ENCODE measurements around the gene CAMTA1. TPM values are rescaled to one million over a fixed set of nuclear protein-coding genes. Genes with fewer than 3 reads are reported as not detected.

CAMTA1 gene
- total RNA-seq, 6 donors from 2014 or later = 38.8 to 74.0 (median 46.1) TPM

DNA sequence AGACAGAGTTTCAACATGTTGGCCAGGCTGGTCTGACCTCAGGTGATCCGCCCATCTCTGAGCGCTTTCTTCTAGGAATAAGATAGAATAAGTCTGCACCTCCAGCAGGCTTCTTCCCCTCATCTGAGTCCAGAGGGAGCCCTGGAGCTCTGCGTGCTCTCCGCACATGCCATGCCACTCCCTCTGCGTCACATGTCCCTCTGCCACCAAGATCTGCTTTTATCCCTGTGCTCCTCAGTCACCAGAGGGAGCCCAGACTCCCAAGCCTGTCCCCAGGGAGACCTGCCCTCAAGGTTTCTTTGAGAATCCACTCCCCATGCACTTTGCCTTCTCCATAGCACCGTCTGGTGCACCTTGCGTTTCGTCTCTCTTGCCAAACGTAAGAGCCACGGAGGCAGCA lies 213.0 kb downstream of the CAMTA1 start:
- Histone ChIP-seq H3K27me3 (no peaks in the 10 kb centered on the region), H3K36me3 (no peaks in the 10 kb centered on the region), H3K4me3 (no peak overlapping the region), H3K9me3 (no peaks in the 10 kb centered on the region), H3K4me1 (no peaks in the 10 kb centered on the region), H3K27ac (no peak overlapping the region)
- TF ChIP-seq, protein P1, sequence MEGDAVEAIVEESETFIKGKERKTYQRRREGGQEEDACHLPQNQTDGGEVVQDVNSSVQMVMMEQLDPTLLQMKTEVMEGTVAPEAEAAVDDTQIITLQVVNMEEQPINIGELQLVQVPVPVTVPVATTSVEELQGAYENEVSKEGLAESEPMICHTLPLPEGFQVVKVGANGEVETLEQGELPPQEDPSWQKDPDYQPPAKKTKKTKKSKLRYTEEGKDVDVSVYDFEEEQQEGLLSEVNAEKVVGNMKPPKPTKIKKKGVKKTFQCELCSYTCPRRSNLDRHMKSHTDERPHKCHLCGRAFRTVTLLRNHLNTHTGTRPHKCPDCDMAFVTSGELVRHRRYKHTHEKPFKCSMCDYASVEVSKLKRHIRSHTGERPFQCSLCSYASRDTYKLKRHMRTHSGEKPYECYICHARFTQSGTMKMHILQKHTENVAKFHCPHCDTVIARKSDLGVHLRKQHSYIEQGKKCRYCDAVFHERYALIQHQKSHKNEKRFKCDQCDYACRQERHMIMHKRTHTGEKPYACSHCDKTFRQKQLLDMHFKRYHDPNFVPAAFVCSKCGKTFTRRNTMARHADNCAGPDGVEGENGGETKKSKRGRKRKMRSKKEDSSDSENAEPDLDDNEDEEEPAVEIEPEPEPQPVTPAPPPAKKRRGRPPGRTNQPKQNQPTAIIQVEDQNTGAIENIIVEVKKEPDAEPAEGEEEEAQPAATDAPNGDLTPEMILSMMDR (IDR thresholded peaks at IDR 0.05) = no peak
- TF ChIP-seq POLR2A (IDR thresholded peaks at IDR 0.05) (no peak), POLR2AphosphoS5 (IDR thresholded peaks at IDR 0.05) (no peak), EP300 (IDR thresholded peaks at IDR 0.05) (no peak)
- ATAC-seq (ENCODE audit: low FRiP score in 2 of 2) (no peak), DNase-seq (no peak)
- WGBS, 2 donors = 71 to 73% methylated on average over 10 of the region's 10 CpGs

DNA sequence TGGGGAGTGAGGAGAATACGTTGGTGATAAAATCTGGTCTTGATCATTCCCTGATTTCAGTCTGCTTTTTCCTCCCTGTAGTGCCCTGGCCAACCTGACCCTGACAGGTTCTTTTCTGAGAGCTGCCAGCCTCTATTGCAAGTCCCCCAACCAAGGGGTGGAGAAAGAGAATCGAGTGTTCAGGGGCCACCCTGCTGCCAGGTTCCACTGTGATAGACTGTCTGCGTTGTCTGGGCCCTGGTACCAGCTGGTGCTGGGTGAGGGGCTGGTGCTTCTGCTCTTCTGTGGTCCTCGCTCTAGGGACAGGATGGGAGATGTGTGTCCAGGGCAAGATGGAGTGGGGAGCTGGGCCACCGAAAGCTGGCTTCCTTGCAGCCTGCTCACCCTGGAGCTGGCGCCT lies 214.6 kb downstream of the CAMTA1 start:
- H3K9me3 ChIP-seq = no peaks in the 10 kb centered on the region
- DNase-seq = no peak

DNA sequence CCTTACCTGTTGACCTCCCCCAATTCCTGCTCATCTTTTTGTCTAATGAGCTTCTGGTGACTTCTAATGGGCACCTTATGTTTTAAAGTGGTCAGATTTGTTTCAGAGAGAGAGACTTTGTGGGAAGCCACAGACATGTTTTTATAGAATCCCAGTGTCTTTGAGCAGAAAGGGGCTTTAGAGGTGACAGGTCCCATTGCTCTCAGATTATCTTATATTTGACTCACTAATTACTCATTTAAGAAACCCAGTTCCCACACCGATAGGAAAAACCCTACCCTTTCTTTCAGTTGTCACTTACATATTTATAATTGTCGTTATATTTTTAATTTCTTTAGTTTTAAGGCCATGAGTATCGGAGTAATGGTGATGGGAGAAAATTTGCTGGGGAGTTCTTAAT lies 215.5 kb downstream of the CAMTA1 start:
- TF ChIP-seq EP300 (IDR thresholded peaks at IDR 0.05) (no peak), POLR2AphosphoS5 (IDR thresholded peaks at IDR 0.05) (no peak), POLR2A (IDR thresholded peaks at IDR 0.05) (no peak)
- TF ChIP-seq, protein P1 (IDR thresholded peaks at IDR 0.05) = no peak
- no peaks in the 10 kb centered on the region for H3K4me1 ChIP-seq
- no peaks in the 10 kb centered on the region for H3K9me3 ChIP-seq
- ATAC-seq (ENCODE audit: low FRiP score in 2 of 2) (no peak), DNase-seq (no peak)
- H3K4me3 ChIP-seq = no peak overlapping the region
- WGBS, 2 donors = 88 to 91% methylated on average over 3 of the region's 3 CpGs
- no peak overlapping the region for H3K27ac ChIP-seq
- H3K27me3 ChIP-seq = no peaks in the 10 kb centered on the region
- H3K36me3 ChIP-seq = no peaks in the 10 kb centered on the region

More for the DNA sequence above, 214.6 kb downstream of the CAMTA1 start:
- Histone ChIP-seq H3K27me3 (no peaks in the 10 kb centered on the region), H3K4me3 (no peak overlapping the region), H3K36me3 (no peaks in the 10 kb centered on the region), H3K27ac (no peak overlapping the region), H3K4me1 (no peaks in the 10 kb centered on the region)
- TF ChIP-seq EP300 (IDR thresholded peaks at IDR 0.05) = no peak
- no peak for TF ChIP-seq POLR2AphosphoS5 (IDR thresholded peaks at IDR 0.05)
- TF ChIP-seq POLR2A (IDR thresholded peaks at IDR 0.05) = no peak
- TF ChIP-seq, protein P1 (IDR thresholded peaks at IDR 0.05) = no peak
- ATAC-seq (ENCODE audit: low FRiP score in 2 of 2) = no peak
- 77 to 87% methylated on average over 3 to 6 of the region's 6 CpGs for WGBS, 2 donors

DNA sequence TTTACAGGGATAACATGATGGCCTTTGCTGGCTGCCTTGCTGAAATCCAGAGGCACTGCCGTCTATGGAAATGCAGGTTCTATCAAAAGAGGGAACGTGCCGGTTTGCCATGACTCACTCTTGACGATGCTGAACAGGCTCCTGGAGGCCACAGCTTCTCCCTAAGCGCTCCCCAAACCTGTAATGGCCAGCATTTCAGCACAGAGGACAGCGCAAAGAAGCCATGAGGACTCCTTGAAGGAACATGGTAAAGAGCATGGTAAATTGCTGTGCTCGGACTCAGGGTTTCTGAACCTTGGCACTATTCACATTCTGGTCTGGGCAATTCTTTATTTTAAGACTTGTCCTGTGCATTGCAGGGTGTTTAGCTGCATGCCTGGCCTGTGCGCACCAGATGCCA lies 217.5 kb downstream of the CAMTA1 start:
- Histone ChIP-seq H3K4me3 (no peak overlapping the region), H3K4me1 (no peaks in the 10 kb centered on the region), H3K36me3 (no peaks in the 10 kb centered on the region), H3K27me3 (no peaks in the 10 kb centered on the region), H3K27ac (no peak overlapping the region), H3K9me3 (no peaks in the 10 kb centered on the region)
- 85 to 91% methylated on average over 8 of the region's 8 CpGs for WGBS, 2 donors
- DNase-seq (no peak), ATAC-seq (ENCODE audit: low FRiP score in 2 of 2) (no peak)
- TF ChIP-seq POLR2A (IDR thresholded peaks at IDR 0.05) (no peak), EP300 (IDR thresholded peaks at IDR 0.05) (no peak), POLR2AphosphoS5 (IDR thresholded peaks at IDR 0.05) (no peak)
- TF ChIP-seq, protein P1 (IDR thresholded peaks at IDR 0.05) = no peak

DNA sequence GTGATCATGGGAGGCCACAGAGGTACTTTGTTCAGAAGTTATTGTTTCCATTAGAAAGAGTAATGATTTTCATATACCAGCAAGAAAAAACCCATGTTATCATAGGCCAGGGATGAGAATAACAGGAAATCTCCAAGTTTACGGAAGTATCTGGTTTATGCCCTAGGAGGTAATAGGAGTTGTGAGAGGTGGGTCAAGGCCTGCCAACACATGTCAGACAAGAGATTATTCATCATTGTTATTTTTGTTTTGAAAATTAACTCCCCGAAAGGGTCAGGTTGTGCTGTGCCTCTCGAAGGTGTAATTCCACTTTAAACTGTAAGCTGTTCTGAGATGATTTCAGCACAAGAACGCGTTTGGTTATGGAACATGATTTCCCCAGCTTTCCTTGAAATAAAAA lies 218.4 kb downstream of the CAMTA1 start:
- WGBS, 2 donors = 59 to 65% methylated on average over 5 of the region's 5 CpGs
- DNase-seq (no peak), ATAC-seq (ENCODE audit: low FRiP score in 2 of 2) (no peak)
- Histone ChIP-seq H3K9me3 (no peaks in the 10 kb centered on the region), H3K4me1 (no peaks in the 10 kb centered on the region), H3K27me3 (no peaks in the 10 kb centered on the region), H3K4me3 (no peak overlapping the region), H3K36me3 (no peaks in the 10 kb centered on the region), H3K27ac (no peak overlapping the region)
- TF ChIP-seq, protein P1 (IDR thresholded peaks at IDR 0.05) = no peak
- TF ChIP-seq POLR2A (IDR thresholded peaks at IDR 0.05) (no peak), POLR2AphosphoS5 (IDR thresholded peaks at IDR 0.05) (no peak), EP300 (IDR thresholded peaks at IDR 0.05) (no peak)

Data from upper lobe of left lung (tissue), 6 donors.